GM19035 (cell line): ENCODE results near the gene ETFRF1.

Experiments used
- ATAC-seq: cut with Tn5 transposase; IDR thresholded peaks from one replicate; pipeline ENCODE4 v1.9.1; 2021; ENCODE audit not compliant: unreplicated experiment

The ETFRF1 gene

GRCh38 chr12:25195056-25195971 lies at the start of gene ETFRF1, which contains the start of gene DNAI7:
ETFRF1 (plus strand) TSS chr12:25195237; CDS start chr12:25203957, 8,720 bp downstream.
DNAI7 (minus strand) TSS chr12:25195160; CDS start chr12:25195078, 82 bp downstream.
- ATAC-seq: peak; percentile 94

DNA sequence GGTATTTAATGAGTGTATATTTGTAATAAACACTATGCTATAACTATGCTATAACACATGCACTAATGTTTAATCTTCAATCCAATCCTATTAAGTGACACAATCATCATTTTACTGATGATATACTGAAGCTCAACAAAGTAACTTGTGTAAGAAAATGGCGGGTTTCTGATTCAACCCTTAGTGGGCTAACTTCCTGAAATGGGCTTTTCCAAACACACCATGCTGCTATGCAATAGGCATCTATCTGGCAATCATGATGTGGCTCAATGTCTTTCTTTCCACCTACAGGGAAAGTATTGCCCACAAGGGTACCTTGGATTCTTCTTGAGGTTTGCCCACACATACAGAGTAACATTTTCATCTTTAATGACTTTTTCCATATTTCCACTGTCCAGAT lies 48.4 kb upstream of the ETFRF1 start:
- no peak for ATAC-seq

DNA sequence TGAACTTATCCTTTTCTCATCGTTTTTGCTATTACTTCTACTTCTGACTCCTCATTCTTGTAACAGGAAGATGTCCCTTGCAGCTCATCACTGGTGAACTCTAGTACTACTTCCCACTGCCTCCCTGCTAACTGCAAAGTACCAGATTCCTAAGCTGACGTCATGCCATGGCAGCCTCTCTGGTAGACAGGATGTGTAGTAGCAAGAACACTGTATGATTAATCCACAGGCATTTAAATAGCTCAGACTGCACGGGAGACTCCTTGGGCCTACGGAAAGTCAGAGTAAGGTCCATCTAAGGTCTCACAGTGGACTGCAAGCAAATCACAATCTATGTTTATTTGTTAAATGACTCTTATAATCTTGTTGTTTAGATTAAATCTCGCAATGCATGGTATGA lies 43.6 kb upstream of the ETFRF1 start:
- no peak for ATAC-seq

GRCh38 chr12:25152055-25152454 lies 43.0 kb upstream of the ETFRF1 start:
- ATAC-seq: no peak

GRCh38 chr12:25155022-25155576 lies 39.9 kb upstream of the ETFRF1 start:
- ATAC-seq: peak; percentile 57

DNA sequence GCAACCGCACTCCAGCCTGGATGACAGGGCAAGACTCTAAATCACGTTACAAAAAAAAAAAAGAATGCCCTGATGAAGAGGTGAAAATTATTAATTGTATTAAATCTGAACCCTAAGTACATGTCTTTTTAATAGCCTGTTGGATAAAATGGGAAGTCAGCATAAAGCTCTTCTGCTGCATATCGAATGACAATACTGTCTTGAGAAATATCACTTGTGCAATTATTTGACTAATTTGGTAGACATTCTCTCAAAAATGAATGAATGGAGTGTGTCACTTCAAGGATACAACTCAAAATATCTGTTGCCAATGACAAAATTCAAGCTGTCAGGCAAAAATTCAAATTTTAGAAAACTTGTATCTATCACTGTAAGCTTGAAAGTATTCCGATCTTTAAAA lies 39.0 kb upstream of the ETFRF1 start:
- no peak for ATAC-seq

DNA sequence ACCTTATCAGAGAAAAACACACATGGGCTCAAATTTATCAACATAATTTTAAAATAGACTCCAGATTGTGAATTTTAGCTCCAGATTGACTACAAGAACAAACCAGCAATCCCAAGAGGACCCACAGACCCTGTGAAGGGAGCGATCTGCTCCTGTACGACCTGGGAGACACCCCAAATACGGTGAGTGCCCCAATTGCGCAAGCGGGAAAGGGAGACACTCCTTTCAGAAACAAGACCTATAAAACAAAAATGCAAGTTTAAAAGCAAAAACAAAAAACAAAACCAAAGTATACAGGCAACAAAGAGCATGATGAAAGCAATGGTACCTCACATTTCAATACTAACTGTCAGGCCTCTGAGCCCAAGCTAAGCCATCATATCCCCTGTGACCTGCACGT lies 32.2 kb upstream of the ETFRF1 start:
- ATAC-seq: no peak

- ATAC-seq: no peak
Measured at GRCh38 chr12:25182765-25183164, 12.3 kb upstream of the ETFRF1 start.

DNA sequence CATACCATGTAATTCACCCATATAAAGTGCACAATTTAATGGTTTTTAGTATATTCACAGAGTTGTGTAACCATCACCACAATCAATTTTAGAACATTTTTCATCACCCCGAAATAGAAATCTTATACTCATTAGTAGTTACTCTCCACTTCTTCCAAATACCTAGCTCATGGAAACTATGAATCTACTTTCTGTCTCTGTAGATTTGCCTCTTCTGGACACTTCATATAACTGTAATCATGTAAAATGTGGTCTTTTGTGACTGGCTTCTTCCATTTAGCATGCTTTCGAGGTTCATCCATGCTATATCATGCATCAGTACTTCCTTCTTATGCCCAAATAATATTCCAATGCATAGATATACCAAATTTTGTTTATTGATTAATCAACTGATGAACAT lies 10.9 kb upstream of the ETFRF1 start:
- ATAC-seq: no peak

- ATAC-seq: peak; percentile 67
Measured at GRCh38 chr12:25186038-25186787, 8.8 kb upstream of the ETFRF1 start.

- peak; percentile 86 for ATAC-seq
Measured at GRCh38 chr12:25186788-25187402, 8.1 kb upstream of the ETFRF1 start.

- no peak for ATAC-seq
Measured at GRCh38 chr12:25187781-25188180, 7.3 kb upstream of the ETFRF1 start.

DNA sequence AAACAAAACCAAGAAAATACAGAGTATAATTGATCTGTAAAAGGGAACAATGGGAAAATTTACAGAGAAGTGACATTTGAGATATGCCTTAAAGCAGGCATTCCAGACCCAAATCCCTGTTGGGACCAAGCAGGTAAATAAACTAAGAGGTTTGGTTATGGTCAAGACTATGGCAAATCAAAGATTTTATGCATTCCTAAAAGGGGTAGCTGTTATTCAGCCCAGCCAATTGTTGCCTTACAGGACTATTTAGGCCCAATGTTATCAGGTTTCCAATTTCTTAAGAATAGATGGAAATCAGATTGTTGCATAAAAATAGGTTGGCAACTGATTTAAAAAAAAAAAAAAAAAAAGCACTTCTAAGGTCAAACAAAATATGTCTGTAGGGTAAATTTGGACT lies 5.4 kb upstream of the ETFRF1 start:
- ATAC-seq: no peak

- ATAC-seq: no peak
Measured at GRCh38 chr12:25190793-25191192, 4.2 kb upstream of the ETFRF1 start.

GRCh38 chr12:25194214-25194613 lies 823 bp upstream of the ETFRF1 start:
- ATAC-seq: no peak

DNA sequence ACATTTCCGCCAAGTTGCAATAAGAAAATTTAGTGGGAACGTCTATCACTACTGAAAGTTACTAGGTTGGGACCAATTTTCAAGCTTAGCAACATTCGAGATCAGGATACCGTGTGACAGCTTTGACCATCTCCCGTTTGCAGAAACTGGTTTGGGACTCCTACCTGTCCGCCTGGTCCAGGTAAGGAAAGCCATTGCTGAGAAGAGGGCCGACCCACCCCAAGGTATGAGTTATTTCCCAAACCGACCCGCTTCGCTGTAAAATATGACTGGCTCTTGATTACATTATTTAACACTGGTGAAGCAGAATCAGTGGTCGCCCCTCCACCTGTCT lies 348 bp upstream of the ETFRF1 start:
- no peak for ATAC-seq

DNA sequence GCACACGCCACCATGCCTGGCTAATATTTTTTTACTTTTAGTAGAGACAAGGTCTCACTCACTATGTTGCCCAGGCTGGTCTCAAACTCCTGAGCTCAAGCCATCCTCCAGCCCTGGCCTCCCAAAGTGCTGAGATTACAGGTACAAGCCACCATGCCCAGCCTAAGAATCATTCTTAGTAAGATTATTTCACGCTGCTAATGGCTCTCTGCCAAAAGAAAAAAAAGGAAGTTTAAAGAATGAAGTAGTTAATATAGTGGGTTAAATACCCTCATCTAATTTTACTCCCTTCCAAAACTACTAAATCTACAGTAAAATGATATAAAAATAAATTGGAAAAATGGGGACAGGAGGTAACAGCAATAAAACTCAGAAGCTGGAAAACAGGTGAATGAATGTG lies 2.6 kb downstream of the ETFRF1 start:
- ATAC-seq: no peak

GRCh38 chr12:25200703-25201102 lies 5.7 kb downstream of the ETFRF1 start:
- ATAC-seq: no peak

GRCh38 chr12:25202137-25202536 lies 7.1 kb downstream of the ETFRF1 start:
- ATAC-seq: no peak

DNA sequence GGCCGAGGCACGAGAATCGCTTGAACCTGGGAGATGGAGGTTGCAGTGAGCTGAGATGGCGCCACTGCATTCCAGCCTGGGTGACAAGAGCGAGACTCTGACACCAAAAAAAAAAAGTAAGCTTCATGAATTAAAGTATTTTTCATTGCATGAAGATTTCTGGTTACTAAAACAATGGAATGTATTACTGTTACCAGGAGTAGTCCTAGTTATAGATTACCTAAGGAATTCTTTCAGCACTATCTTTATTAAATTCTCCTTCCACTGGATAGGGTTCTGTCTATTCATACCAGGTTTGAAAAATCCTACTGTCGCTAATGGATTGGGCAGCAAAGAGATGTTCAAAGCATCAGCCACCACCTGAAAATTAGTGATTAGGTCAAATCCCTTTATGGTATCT lies 12.4 kb downstream of the ETFRF1 start:
- no peak for ATAC-seq

DNA sequence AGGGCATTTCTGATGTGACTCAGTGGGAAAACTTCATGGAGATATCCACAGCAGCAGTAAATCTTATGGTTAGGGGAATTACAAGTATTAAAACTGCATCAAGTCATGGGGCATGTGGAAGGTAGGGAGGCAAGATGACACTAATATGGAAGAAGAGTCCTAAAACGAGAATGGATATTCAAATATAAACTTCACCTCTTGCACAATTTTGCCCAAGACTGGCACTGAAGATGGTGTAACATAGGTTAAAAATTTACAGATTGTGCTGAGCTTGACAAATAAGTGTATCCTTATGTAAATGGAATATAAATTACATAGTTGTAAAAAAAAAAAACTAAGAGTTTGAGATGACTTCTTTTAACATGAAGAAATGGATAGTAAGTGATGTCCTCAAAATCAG lies 12.8 kb downstream of the ETFRF1 start:
- no peak for ATAC-seq
